Left ventricle myocardium superior (tissue), 1 donor: ENCODE measurements around the gene SLC12A7. TPM values are rescaled to one million over a fixed set of nuclear protein-coding genes. Genes with fewer than 3 reads are reported as not detected.
A peak's percentile ranks its signal among the peaks of the same experiment; 100 is the strongest.

ENCODE experiments used
- ATAC-seq: fragments of 200-7000 bp; cut with Tn5 transposase; one replicate; pipeline ENCODE4 v1.9.1; 2020; ENCODE audit warnings: mild to moderate bottlenecking, moderate library complexity
- DNase-seq: peaks from one replicate; pipeline ENCODE4 v3.0.0-alpha.2; 2020
- intact Hi-C: fragments of 100-400 bp; cut with micrococcal nuclease; formaldehyde crosslinking; loops from one replicate; pipeline ENCODE4 v1.11.0; 2022
- total RNA-seq: library from RNA; stranded (reverse); fragmentation: NEBNext Ultra II Directional; extraction: Animal tissue kit (Norgen Biotek cat#: 25700); gene quantifications from one replicate; pipeline ENCODE4 v1.2.1, GENCODE V29; 2021
- donor health status: DM: no; HTN: yes; CAD: no; lungs with severe emphysema.

Gene SLC12A7
- total RNA-seq, 1 donor from 2014 or later: 230 TPM

DNA sequence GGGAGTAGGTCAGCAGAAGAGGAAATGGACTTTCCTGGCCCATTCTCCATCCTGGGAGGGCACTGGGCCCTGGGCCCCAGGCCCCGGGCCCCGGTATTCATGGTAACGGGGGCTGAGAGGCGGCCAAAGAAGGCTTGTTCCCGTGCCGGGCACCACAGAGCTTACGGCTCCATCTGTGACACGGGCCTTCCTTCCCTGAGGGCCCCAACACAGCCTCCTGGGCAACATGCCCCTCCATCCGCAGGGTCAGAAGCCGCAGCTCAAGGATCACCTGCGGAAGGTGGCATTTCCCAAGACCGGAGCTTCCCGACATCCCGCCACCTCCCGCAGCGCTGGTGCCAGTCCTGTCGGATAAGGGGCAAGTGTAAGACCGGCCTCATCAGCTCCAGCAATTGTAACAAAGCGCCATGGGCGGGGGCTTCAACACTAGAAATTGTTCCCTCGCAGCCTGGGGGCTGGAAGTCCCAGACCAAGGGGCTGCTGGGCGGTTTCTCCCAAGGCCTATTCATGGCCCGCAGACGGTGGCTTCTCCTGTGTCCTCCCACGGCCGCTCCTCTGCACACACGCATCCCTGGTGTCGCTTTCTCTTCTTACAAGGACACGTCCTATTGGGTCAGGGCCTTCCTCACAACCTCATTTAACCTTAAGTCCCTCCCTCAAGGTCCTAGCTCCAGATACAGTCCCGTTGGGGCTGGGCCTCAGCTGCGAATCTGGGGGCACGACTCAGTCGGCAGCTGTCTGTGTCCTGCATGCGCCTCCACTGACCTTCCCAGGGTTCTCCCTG, 31.2 kb upstream of the SLC12A7 start:
- ATAC-seq: no peak
- intact Hi-C loops: loop anchor here (10.0 kb wide), 1 partner anchor 218 kb away; no protein-coding TSS in a partner anchor
- peak; percentile 30 for DNase-seq

DNA sequence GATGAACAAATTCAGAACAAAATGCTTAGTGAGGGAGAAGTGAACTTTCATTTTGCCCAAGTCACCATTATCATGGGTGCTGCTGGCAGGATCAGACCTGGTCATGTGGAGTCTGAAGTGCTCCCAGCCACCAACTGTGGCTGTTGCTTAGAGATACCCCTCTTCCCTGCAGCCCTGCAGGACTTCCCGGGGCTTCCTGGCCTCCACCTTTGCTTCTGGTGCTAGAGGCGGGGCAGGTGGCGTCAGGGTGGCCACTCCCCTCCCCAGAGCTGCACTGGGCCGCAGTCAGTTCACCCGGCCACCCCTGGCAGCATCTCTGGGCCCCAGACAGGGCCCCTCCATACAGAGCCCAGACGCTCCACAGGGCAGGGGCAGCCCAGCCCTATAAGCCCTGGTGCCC, 30.0 kb upstream of the SLC12A7 start:
- no peak for DNase-seq
- peak; percentile 33 for ATAC-seq
- intact Hi-C loops: loop anchor here (10.0 kb wide), 1 partner anchor 217 kb away; no protein-coding TSS in a partner anchor

DNA sequence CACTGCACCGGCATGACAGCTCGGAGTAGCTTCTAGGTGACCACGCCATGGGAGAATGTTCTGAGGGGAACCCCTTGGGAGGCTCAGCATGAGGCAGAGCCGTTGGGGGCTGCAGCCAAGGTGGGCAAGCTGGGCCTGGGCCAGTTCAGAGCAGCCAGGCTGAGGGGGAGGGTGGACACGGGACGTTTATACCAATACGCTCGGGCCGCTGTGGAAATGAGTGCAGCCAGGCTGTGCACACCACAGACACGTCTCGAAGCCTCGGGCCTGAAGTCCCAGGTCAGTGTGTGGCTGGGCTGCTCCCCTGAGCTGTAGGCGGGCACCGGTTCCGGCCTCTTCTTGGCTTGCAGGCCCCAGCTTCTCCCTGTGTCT, 28.9 kb upstream of the SLC12A7 start:
- intact Hi-C loops: loop anchor here (10.0 kb wide), 1 partner anchor 216 kb away; no protein-coding TSS in a partner anchor
- ATAC-seq: peak; percentile 3
- no peak for DNase-seq

DNA sequence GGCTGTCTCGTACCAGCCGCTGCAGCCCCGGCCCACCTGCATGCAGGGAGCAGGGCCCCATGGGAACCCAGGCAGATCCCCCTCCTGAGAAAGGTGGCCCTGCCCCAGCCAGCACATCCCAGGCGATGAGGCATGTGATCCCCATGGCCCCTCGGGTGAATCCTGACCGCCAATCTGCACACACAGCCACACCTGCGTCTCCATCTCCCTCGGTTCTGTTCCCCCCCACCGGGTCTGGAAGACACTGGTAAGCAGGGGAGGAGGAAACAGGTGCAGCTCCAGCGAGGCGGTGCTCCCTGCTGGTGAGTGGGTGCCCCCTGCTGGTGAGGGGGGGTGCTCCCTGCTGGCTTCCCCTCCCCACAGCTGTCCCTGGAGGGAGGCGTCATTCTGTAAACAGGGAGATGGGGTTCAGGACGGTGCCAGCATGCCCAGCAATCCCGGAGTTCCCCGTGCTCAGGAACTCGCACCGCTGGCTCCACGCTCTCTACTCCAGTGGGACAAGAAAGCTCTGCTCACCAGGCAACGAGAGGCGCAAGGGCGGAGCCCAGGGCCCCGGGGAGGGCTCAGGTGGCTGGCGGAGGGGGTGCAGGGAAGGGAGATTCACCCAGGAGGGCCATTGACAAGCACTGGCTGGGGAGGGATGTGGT, 28.4 kb upstream of the SLC12A7 start:
- intact Hi-C loops: loop anchor here (10.0 kb wide), 1 partner anchor 215 kb away; no protein-coding TSS in a partner anchor
- DNase-seq: peak; percentile 92

DNA sequence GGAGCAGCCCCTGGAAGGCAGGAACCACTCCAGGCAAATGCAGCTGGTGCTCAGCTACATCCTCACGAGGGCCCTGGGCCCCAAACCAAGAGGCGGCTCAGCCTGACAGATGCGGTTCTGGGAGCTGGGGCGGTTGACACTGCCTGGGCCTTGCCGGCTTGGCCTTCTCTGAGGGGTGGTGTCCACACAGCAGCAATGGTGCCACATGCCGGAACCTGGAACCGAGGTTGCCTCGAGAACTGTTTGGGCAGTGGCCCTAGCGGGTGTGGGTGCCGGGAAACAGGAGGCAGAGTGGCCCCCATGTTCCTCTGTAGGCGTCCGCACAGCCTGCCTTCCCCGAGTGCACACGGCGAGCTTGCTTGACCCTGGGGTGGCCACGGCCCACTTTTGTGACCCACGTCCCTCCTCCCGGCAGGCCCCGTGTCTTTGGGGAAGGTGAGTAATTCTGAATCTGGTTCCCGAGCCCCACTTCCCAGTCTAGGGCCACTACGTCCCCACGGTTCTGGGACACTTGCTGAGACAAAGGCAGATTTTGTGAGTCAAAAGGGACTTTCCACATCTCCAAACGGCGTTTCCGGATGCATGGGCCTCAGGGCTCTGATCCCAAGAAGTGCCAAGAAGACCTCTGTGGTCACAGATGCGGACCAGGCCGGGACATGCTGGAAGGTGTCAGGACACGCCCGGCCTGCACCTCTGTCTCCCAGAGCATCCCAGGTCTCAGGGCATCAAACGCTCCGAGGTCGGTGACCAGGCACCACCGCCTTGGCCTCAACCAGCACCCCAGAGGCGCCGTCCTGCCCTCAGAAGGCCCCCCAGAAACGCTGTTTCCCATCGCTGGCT, 27.7 kb upstream of the SLC12A7 start:
- intact Hi-C loops: loop anchor here (10.0 kb wide), 1 partner anchor 215 kb away; no protein-coding TSS in a partner anchor
- no peak for DNase-seq
- ATAC-seq: no peak

More for the DNA sequence above, 28.4 kb upstream of the SLC12A7 start:
- peak; percentile 87 for ATAC-seq

DNA sequence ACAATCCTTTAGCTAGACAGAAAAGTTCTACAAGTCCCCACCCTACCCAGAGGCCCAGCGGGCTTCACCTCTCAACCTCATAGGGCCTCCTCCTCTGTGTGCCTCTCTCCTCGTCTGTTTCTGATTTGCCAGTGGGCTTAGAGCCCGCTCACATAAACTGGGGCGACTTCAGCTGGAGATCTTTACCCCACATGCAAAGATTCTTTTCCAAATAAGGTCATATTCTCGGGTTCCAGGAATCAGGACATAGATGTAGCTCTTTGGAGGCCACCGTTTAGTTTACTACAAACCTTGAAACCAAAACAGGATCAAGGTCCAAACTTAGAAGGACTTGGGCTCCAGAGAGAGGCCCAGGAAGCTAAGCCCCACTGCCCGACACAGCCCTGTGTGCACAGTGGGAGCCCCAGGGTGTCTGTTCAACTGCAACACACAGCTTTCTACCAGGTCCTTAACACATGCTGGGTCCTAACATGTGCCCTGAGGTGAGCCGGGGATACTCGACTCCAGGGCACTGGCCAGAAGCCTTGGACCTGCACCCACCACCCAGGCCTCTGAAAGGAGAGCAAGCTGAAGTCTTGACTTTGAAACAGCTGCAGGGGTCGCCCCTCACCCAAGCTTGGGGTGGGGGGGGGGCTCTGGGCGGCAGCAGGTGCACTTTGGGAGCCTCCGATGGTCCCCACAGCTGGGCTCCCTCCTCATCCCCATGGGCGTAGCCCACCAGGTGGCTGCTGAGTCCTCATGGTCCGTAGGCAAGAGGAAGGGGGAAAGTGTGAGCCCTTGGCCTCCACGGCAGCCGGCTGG, 26.8 kb upstream of the SLC12A7 start:
- DNase-seq (no peak), ATAC-seq (no peak)
- intact Hi-C loops: no loop called here

DNA sequence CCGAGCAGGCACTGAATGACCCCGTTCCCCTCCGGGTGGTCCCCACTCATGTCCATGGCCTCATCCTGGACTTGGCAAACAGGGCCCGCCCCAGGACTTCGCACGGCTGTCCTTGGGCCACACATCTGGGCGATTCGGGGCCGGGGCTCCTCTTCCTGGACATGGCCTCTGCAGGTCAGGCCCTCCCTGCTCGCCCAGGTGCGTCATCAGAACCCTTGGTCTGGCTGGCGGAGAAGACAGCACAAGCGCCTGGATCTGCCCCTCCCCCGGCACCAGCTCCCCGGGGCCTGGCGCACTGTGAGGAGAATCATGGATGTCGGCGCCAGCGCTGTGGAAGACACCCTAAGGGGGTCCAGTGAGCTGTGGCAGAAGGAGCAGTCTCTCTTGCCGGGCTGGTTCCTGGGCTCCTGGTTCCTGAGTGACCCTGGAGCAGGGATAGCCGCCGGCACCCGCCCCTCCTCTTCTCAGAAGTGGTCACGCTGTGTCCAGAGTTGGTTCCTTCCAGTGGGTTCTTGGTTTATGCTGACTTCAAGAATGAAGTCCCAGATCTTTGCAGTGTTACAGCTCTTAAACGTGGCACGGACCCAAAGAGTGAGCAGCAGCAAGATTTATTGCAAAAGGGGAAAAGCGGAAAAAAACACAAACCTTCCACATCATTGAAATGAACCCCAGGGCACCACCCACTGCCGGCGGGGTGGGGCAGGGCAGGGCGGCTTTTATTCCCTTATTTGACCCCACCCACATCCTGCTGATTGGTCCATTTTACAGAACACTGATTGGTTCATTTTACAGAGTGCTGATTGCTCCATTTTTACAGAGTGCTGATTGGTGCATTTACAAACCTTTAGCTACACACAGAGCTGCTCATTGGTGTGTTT, 25.9 kb upstream of the SLC12A7 start:
- DNase-seq (no peak), ATAC-seq (no peak)
- intact Hi-C loops: no loop called here

DNA sequence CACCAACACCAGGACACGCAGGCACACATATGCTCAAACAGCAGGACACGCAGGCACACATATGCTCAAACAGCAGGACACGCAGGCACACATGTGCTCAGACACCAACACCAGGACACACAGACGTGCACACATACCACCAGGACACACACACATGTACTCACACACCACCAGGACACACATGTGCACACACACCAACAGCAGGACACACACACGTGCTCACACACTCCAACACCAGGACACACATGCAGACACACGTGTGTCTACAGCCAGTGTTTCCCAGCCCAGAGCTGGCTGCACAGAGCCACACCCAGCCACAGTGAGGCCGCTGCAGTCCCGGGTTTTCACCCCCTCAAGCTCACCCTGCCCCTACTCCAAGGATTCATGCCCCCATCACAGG, 25.0 kb upstream of the SLC12A7 start:
- intact Hi-C loops: no loop called here
- ATAC-seq: no peak
- no peak for DNase-seq

DNA sequence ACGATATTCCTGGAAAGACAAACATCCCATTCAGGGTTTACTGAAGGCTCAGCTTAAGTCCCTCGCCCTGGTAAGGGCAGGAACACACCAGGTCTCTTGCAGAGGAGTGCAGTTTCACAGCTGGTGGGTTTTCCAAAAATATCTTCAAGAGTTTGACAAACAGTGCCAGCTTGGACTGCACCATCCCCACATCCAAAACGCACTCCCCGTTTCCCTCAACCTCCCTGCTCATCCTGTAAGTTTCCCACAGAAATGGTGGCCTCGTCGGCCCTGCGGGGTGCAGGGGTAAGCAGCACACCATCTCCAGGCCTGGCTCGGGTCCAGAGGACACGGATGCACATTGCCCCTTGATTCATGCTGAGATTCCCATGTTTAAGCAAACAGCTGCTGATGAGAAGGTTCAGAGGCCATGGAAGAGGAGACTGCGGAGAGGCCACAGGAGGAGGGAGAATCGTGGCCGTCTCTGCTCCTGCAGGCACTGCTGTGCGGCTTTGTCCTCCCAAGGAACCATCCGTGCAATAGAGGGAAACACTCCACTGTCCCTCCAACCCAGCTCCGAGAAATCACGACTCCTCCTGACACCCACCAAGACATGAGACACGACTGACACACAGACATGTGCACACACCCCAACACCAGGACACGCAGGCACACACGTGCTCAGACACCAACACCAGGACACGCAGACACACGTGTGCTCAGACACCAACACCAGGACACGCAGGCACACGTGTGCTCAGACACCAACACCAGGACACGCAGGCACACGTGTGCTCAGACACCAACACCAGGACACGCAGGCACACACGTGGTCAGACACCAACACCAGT, 24.0 kb upstream of the SLC12A7 start:
- intact Hi-C loops: no loop called here
- ATAC-seq (peak; percentile 7), DNase-seq (no peak)

DNA sequence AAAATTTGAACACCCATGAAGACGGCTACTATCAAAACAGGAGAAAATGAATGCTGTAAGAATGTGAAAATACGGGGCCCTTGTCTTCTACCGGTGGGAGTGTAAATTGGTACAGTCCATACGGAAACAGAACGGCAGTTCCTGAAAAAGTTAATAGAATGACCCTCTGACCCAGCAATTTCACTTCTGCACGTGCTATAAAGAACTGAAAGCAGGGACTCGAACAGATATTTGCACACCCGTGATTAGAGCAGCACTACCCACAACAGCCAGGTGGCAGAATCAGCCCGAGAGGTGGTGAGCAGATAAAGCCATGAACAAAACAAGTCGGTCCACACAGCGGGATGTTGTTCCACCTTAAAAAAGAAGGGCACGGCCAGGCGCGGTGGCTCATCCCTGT, 22.6 kb upstream of the SLC12A7 start:
- DNase-seq: no peak
- ATAC-seq: peak; percentile 14
- intact Hi-C loops: no loop called here

DNA sequence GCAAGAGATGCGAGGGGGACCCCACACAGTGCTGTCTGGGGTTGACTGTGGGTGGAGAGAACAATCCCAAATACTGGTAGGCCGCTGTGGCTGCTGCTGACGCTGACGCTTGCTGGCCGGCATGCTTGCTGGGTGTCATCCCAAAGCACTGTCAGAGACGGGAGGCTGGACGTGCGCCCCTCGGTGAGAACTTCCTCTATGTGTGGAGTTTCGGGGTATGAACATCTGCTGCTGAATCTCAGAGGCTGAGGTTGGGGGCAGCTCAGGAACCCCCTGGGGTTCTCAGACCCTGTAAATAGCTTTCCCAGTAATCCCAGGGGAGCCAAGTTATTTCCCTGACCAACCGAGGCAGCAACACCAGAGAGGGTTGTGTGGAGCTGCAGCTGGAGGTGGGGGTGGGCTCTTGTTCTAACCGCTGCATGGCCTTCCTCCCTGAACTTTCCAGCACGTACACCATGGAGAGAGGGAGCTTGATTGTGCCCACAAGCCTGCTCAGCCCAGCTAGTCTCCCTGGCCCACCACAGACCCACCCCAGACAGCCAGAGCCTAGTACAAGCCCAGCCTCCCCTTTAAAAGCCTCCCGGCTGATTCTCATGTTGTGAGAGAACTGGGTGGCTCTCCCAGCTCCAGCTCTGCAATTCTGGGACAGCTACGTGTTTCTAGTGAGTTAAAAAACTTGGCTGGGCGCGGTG, 21.8 kb upstream of the SLC12A7 start:
- DNase-seq (peak; percentile 68), ATAC-seq (peak; percentile 8)
- intact Hi-C loops: no loop called here

DNA sequence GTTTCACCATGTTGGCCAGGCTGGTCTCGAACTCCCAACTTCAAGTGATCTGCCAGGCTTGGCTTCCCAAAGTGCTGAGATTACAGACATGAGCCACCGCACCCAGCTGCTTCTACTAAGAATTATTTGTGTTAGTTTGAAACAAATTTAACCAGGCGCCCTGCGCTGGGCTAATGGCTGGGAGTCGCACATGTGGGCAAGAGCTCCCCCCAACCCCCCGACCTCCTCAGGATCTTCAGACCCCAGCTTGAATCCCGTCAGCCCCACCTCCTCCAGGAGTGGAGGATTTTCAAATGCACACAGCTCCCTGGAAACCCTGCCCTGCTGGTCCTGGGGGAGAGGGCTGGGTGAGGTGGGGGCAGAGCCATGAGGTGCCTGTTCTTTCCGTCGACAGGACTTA, 21.2 kb upstream of the SLC12A7 start:
- no peak for DNase-seq
- intact Hi-C loops: no loop called here
- ATAC-seq: no peak

DNA sequence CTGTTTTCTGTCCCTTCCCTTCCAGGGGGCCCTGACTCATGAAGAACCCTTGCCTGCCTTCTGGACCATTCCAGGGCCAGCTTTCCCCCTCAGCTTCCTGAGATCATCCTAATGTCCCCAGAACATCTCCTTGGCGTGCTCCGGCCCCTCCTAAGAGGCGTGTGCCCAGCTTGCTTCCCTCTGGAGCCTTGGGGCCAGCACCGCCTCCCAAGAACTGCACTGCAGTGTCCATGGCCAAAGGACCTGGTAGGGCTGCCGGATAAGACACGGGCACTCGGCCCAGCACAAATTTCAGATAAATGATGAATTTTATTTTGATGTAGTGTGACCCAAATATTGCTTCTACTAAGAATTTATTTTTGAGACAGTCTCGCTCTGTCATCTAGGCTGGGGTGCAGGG, 20.7 kb upstream of the SLC12A7 start:
- no peak for DNase-seq
- ATAC-seq: no peak
- intact Hi-C loops: no loop called here

DNA sequence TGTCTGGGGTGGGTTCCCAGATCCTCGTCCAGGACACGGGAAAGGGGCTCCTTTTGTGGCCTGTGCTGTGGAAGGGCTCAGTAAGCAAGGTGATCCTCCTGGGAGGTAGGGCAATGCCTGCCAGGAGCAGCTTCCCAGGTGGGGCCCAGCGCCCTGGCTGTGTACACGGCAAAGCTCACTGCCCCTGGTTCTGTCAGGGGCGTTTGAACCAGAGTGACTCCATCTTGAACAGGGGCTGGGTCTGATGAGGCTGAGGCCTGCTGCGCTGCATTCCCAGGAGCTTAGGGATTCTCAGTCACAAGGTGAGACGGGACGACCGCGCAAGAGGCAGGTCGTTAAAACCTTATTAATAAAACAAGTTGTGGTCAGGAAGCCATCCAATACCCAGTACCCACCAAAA, 19.9 kb upstream of the SLC12A7 start:
- intact Hi-C loops: no loop called here
- ATAC-seq: no peak
- no peak for DNase-seq

DNA sequence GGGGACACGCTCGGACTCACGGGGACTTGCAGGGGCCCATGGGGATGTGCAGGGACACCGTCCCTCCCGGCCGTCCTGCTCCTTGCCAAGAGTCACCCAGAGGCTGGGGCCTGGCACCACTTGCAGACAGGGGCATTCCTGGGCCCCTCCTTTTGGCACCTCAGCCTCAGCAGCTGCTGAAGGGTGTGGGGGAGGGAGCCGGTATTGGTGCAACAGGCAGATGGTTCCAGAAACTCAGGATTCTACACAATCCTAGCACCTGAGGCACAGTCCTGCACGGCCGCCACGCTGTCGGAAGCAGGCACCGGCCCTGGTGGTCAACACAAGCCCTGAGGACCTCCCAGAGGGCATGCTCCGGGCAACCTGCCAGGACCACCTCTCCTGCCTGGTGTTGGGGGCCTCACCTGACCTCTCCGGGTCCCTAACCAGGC, 19.3 kb upstream of the SLC12A7 start:
- ATAC-seq: peak; percentile 43
- peak; percentile 71 for DNase-seq
- intact Hi-C loops: no loop called here

DNA sequence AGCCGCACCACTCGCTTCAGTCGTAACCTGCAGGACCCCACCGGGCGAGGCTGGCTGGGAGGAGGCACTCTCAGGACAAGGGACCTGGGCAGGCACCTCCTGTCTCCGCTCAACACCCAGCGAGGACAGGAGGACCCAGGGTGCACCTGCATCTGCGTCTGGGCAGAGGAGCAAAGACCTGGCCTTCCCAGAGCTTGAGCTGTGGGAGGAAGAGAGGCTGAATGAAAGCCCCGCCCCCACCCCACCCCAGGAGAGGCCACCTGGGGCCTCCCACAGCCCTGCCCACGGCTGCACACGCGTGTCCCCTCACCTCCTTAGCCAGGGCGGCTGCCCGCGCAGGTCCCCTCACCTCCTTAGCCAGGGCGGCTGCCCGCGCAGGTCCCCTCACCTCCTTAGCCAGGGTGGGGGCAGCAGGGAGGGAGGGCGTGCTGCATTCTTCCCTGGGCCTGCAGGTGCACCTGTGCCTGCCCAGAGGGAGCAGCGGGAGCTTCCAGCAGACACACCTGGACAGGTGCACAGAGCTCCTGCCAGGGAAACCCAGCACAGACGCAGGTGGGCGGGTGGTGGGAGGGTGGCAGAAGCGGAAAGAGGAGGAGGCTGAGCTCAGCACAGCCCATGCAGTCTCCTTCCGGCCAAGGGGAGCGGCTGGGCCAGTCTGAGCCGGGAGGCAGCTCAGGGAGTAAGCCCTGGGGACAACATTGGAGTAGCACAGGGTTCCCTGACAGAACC, 18.5 kb upstream of the SLC12A7 start:
- no peak for ATAC-seq
- intact Hi-C loops: no loop called here
- DNase-seq: no peak
